DMS114 treated with DMSO at 0.1 percent for 48 hours (cell line): ENCODE measurements around the gene WDR26.

Experiments used
- DNase-seq: peaks from one replicate; lab custom pipeline; 2025; ENCODE audit not compliant: unreplicated experiment; lab: John Stamatoyannopoulos, UW

The WDR26 gene

DNA sequence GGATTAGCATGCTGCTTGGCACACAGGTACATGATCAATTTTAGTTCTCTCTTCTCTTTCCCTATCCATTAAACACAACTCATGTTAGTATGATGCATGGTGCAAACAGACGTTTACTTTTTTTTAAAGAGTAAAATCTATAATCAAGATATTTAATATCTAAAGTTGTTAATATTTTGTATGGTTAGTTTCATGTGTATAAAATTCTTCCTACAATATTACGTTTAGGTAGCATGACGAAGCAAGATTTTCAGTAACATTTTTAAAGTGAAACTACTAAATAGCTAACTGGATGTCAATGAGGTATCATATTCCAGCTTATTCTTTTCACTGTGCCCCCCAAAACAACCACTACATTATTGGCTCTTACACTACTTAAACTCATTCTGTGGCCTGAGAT is 41.3 kb downstream of the WDR26 start:
- DNase-seq, result no peak

DNA sequence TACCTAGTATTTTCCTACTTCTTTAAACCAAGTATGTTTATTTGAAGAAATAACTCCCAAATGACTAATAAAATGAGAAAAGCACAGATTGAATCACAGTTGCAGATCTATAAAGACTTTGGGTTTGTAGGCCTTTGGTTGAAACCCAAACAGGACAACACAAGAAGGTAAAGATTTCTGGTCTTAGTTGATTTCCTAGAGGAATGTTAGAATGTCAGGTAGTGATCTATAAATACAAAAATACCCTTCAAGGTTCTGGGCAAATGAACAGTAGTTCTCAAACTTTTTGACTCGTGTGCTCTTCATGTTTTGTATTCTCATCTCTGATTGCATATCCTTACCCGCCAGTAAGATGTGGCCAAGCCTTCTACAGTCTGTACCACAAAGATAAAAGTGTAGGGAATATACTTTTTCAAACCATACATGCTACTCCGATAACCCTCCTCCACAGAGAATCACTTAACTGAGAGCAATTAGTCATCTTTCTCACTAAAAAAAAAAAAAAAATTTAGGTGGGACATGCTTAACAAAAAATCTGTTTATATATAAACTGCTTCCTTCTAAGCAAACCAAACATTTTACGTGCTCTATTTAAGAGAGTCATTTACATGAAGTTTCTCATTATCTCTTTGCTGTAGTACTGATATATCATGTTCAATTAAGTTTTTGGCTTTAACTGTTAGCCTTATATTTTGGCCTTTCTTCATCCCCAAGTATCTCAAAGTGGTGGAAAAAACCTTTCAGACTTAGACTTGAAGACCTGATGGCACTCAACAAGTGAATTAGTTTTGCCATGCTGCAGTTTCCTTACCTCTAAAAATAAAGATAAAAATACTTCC is 42.0 kb downstream of the WDR26 start:
- no peak for DNase-seq

DNA sequence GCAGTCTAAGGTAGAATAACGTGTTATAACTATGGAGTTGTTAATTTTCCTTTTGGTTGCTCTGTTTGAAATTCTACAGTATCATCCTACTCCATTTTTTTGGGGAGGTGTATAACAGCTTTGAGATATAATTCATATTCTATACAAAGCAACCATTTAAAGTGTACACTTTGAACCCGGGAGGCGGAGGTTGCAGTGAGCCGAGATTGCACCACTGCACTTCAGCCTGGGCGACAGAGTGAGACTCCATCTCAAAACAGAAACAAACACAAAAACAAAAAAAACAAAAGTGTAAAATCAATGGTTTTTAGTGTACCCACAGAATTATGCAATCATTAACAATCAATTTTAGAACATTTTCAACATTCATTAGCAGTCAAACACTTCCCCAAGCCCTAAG is 44.1 kb downstream of the WDR26 start:
- no peak for DNase-seq

GRCh38 chr1:224387943-224388342 is 46.7 kb downstream of the WDR26 start:
- no peak for DNase-seq

GRCh38 chr1:224387302-224387912 is 47.2 kb downstream of the WDR26 start:
- no peak for DNase-seq

DNA sequence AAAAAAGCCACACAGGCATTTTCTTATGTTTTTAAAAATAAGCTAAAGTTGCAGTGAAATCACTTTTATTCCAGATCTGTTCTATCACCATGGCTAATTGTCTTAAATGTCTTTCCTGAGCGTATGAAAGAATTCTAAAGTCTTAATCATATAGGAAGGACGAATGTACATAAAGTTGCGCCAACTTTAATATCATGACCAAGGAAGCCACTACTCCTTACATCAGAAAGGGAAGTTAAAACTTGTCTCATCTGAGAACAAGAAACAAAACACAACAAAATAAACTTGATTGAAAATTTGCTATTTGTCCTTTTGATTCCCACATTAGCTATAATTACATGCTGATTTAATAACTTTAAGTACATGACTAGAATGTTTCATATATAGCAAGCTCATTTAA is 51.4 kb downstream of the WDR26 start:
- no peak for DNase-seq

DNA sequence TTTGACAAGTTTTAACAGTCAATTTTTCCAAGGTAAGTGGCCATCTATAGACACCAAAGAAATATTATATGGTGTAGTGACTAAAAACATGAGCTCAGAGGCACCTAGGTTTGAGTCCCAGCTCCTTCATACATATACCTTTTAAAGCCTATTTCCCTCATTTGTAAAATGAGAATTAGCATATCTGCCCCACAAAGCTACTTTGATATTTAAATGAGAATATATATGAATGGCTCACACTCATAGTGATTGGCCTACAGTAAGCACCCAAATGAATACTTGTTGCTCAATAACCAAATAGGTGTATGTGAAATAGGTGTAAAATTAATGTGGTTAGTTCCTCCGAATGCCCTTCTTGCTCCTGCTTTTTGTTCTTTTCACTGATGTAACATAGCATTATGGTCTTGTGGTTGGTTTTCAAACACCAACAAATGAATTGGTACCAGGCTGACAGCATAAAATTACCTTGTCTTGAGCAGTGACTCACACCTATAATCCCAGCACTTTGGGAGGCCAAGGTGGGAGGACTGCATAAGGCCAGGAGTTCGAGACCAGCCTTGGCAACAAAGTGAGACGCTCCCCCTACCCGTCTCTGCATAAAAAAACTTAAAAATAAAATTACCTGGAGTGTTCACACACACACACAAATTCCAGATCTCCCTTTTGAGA is 52.6 kb downstream of the WDR26 start:
- no peak for DNase-seq

DNA sequence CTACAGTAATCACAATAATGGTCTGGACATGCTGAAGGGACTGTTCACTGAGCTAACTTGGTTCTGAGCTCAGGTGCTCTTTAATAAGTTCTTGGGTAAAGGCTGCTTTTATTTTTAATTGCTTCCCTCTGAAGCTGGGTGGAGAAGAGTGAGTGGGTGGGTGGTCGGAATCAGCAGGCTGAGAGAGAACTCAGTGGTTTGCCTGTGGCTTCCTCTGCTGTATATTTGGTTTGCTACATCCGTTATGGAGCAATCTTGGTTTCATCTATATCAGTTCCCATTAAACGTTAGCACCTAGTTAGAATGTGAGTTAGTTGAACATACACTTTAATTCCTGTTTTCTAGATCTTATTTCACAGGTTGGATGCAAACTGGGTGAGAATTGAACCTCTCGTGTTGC is 54.6 kb downstream of the WDR26 start:
- no peak for DNase-seq

GRCh38 chr1:224378855-224379631 is 55.6 kb downstream of the WDR26 start:
- DNase-seq, result no peak

- no peak for DNase-seq
These were observed 57.0 kb downstream of the WDR26 start for GRCh38 chr1:224377676-224378006.

- DNase-seq, result no peak
These were observed 59.5 kb downstream of the WDR26 start for GRCh38 chr1:224375059-224375458.

GRCh38 chr1:224373008-224373590 is 61.5 kb downstream of the WDR26 start:
- no peak for DNase-seq

DNA sequence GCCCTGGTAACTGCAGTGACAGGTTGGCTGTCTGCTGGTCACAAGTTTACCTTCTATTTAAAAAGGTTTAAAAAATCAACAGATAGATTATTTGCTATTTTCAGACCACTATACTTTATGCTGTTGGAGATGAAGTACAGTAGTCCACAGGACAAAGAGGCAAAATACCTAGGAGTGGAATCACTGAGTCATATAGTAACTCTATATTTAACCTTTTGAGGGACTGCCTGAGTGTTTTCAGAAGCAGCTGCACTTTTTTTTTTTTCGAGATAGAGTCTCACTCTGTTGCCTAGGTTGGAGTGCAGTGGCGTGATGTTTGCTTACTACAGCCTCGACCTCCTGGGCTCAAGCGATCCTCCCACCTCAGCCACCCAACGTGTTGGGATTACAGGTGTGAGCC is 66.2 kb downstream of the WDR26 start:
- no peak for DNase-seq

DNA sequence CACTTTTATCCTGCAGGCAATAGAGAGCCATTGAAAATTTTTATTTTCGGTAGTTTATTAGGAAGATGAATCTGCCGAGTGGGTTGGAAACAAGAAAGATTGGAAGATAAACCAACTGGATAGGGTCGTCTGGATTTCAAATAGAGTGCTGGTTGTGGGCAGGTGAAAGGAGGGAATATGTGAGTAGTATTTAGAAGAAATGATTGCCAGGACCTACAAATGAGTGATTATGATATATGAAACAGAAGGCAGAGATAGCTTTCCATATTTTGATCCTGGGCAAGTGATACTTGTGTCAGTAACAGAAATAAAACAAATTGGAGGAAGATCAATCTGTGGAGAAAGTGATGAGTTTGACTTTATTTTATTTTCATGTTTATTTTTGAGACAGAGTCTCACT is 75.4 kb downstream of the WDR26 start:
- no peak for DNase-seq

- no peak for DNase-seq
These were observed 76.4 kb downstream of the WDR26 start for GRCh38 chr1:224358237-224358636.

DNA sequence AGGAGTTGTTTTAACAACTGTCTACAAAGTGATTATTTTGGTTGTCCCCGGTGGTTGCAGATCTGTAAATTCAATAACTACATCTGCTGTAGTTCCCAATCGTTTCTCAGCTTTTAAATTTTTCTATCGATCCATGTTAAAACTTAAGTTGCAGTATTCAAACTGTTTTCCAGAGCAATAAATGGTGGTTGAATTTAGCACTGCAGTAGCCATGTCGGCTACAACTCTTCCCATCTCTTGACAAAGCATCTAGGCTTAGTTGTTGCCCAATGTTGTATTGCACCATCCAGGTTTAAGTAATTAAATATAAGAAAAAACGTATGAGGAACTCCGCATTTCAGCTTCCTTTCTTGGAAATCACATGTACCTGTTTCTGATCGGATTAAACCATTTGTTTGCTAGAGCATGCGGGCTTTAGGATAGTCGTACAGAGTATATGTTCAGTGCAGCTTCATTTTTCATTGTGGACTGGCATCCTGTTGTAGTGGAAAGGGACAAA is 76.9 kb downstream of the WDR26 start:
- no peak for DNase-seq

- DNase-seq, result peak; percentile 95
These were observed 77.6 kb downstream of the WDR26 start, which contains the start of gene CNIH4 for GRCh38 chr1:224356685-224357625. Gene CNIH4, plus strand, starts transcription at chr1:224356879. Its CDS starts 46 bp downstream, at chr1:224356925.

- no peak for DNase-seq
These were observed 80.3 kb downstream of the WDR26 start for GRCh38 chr1:224353975-224354925.
